ENCODE measurements around the gene BMP6. TPM values are rescaled to one million over a fixed set of nuclear protein-coding genes. Genes with fewer than 3 reads are reported as not detected.

The BMP6 gene
- total and polyA plus RNA-seq, 2 experiments from 2014 or later: 0.84 to 2.8 TPM

DNA sequence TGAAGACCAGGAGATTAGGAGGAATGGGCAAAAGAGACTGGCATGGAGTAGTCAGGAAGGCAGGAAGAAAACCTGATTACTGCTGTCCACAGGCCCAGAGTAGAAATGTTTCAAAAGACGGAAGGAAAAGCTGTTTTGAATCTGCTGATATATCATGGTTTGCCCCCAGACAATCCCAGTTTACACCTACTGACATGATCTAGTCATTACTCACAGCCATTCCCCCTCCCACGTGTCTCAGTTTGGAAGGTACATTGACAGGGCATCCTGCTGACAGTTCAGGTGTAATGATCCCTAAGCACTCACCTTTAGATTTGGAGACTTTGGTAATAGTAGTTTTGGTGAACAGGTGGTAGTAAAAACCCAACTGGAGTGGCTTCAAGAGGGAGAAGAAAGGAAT, 194.5 kb downstream of the BMP6 start (continued):
- TF ChIP-seq, protein P1, sequence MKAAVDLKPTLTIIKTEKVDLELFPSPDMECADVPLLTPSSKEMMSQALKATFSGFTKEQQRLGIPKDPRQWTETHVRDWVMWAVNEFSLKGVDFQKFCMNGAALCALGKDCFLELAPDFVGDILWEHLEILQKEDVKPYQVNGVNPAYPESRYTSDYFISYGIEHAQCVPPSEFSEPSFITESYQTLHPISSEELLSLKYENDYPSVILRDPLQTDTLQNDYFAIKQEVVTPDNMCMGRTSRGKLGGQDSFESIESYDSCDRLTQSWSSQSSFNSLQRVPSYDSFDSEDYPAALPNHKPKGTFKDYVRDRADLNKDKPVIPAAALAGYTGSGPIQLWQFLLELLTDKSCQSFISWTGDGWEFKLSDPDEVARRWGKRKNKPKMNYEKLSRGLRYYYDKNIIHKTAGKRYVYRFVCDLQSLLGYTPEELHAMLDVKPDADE (IDR thresholded peaks at IDR 0.05): no peak
- TF ChIP-seq ZNF114 (CRISPR knock-in tag; IDR thresholded peaks at IDR 0.05) (no peak), POLR2AphosphoS5 (IDR thresholded peaks at IDR 0.05; ENCODE audit: low read depth) (no peak), STAT1 (IDR thresholded peaks at IDR 0.05; ENCODE audit: unreplicated experiment) (no peak)
- TF ChIP-seq, protein P2, sequence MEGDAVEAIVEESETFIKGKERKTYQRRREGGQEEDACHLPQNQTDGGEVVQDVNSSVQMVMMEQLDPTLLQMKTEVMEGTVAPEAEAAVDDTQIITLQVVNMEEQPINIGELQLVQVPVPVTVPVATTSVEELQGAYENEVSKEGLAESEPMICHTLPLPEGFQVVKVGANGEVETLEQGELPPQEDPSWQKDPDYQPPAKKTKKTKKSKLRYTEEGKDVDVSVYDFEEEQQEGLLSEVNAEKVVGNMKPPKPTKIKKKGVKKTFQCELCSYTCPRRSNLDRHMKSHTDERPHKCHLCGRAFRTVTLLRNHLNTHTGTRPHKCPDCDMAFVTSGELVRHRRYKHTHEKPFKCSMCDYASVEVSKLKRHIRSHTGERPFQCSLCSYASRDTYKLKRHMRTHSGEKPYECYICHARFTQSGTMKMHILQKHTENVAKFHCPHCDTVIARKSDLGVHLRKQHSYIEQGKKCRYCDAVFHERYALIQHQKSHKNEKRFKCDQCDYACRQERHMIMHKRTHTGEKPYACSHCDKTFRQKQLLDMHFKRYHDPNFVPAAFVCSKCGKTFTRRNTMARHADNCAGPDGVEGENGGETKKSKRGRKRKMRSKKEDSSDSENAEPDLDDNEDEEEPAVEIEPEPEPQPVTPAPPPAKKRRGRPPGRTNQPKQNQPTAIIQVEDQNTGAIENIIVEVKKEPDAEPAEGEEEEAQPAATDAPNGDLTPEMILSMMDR (conservative IDR thresholded peaks at IDR 0.05; ENCODE audit: low read depth in 2 of 2): no peak
- TF ChIP-seq, protein P3, sequence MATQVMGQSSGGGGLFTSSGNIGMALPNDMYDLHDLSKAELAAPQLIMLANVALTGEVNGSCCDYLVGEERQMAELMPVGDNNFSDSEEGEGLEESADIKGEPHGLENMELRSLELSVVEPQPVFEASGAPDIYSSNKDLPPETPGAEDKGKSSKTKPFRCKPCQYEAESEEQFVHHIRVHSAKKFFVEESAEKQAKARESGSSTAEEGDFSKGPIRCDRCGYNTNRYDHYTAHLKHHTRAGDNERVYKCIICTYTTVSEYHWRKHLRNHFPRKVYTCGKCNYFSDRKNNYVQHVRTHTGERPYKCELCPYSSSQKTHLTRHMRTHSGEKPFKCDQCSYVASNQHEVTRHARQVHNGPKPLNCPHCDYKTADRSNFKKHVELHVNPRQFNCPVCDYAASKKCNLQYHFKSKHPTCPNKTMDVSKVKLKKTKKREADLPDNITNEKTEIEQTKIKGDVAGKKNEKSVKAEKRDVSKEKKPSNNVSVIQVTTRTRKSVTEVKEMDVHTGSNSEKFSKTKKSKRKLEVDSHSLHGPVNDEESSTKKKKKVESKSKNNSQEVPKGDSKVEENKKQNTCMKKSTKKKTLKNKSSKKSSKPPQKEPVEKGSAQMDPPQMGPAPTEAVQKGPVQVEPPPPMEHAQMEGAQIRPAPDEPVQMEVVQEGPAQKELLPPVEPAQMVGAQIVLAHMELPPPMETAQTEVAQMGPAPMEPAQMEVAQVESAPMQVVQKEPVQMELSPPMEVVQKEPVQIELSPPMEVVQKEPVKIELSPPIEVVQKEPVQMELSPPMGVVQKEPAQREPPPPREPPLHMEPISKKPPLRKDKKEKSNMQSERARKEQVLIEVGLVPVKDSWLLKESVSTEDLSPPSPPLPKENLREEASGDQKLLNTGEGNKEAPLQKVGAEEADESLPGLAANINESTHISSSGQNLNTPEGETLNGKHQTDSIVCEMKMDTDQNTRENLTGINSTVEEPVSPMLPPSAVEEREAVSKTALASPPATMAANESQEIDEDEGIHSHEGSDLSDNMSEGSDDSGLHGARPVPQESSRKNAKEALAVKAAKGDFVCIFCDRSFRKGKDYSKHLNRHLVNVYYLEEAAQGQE (IDR thresholded peaks at IDR 0.05; ENCODE audit: unreplicated experiment): no peak

DNA sequence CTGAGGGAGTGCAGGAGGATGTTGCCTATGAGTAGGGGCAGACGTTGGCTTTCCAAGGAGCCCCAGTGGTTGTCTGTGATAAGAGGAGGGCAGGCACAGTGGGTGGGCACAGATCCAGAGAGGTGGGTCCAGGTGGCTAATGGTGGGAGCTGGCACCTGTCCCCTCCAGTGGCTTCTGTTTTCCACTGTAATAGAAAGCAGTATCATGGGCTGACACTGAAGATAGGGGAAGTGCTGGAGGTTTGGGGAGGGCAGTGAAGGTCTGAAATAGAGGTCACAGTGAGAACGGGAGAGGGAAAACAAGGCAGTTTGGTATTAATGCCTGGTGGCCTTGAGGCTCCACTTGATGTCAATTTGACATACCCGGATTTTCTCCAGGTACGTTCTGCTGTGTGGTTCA, 195.1 kb downstream of the BMP6 start:
- H3K79me2 ChIP-seq (replicated peaks; ENCODE audit: insufficient read depth): no peaks in the 10 kb centered on the region
- no peaks in the 10 kb centered on the region for H3K27me3 ChIP-seq (ENCODE audit: insufficient read depth)
- Mint-ChIP-seq H3K36me3 (ENCODE audit: low read depth) (peaks cover 10% of the 10 kb centered on the region), H3K4me1 (no peaks in the 10 kb centered on the region), H3K27ac (no peak overlapping the region), H3K4me3 (no peak overlapping the region), H3K9me3 (peaks cover 25% of the 10 kb centered on the region), H3K27me3 (ENCODE audit: insufficient read depth, low read depth, poor library complexity) (no peaks in the 10 kb centered on the region)
- no peaks in the 10 kb centered on the region for H3K4me1 ChIP-seq (ENCODE audit: insufficient read depth)
- no peak overlapping the region for H3K27ac ChIP-seq (ENCODE audit: low read depth)
- DNase-seq (ENCODE audit: low spot score): no peak
- TF ChIP-seq EZH2phosphoT487 (IDR thresholded peaks at IDR 0.05; ENCODE audit: unreplicated experiment) (no peak), ZNF114 (CRISPR knock-in tag; IDR thresholded peaks at IDR 0.05) (no peak), JUNB (IDR thresholded peaks at IDR 0.05; ENCODE audit: unreplicated experiment) (no peak)
- TF ChIP-seq, protein P1 (IDR thresholded peaks at IDR 0.05): no peak
- H3K9me2 ChIP-seq (ENCODE audit: insufficient read depth): 0 out of 2 replicates have a peak, but pooled peaks cover 3% of the 10 kb centered on the region
- no peaks in the 10 kb centered on the region for H4K20me1 ChIP-seq (replicated peaks; ENCODE audit: insufficient read depth)
- H3K4me3 ChIP-seq: no peak overlapping the region
- no peaks in the 10 kb centered on the region for H3F3A ChIP-seq (replicated peaks; ENCODE audit: low read depth)
- no peak overlapping the region for H3K4me2 ChIP-seq
- H3K36me3 ChIP-seq (ENCODE audit: insufficient read depth): peaks cover 4% of the 10 kb centered on the region; the same call in 1 of the 2 replicates
- no peak overlapping the region for H2AFZ ChIP-seq
- ATAC-seq: no peak
